AG04450 (cell line): ENCODE data around the gene OR51B6. TPM values are rescaled to one million over a fixed set of nuclear protein-coding genes. Genes with fewer than 3 reads are reported as not detected.

ENCODE experiments used
- CTCF ChIA-PET: fragments of 300-600, 350-600 bp; formaldehyde crosslinking; extraction: SDS; loops from one replicate; lab custom pipeline; 2022; ENCODE audit warnings: antibody characterized with exemption, inconsistent platforms; lab: Charles Lee
- POLR2A ChIA-PET: fragments of 350-600 bp; formaldehyde crosslinking; extraction: SDS; loops from one replicate; lab custom pipeline; 2021; ENCODE audit warnings: antibody characterized with exemption, inconsistent platforms; lab: Yijun Ruan, JAX
- DNase-seq: peaks from one replicate; pipeline ENCODE4 v3.0.0-alpha.2; 2011; ENCODE audit warnings: low read depth, low spot score
- H3K27ac ChIP-seq: one replicate; pipeline ENCODE4 v1.5.1; 2012; ENCODE audit warnings: low read depth, low read length, control low read depth
- H3K27me3 ChIP-seq: one replicate; pipeline ENCODE4 v1.6.0; 2012; ENCODE audit warnings: low read length; ENCODE audit not compliant: control insufficient read depth, insufficient read depth
- H3K4me3 ChIP-seq: 2 replicates; pipeline ENCODE4 v1.5.1; 2011; ENCODE audit warnings: mild to moderate bottlenecking, low read depth, low read length, control low read depth
- H3K9me3 ChIP-seq: 2 replicates; pipeline ENCODE4 v1.5.1; 2012; ENCODE audit warnings: low read length; ENCODE audit not compliant: control insufficient read depth, insufficient read depth
- polyA plus RNA-seq: library from polyadenylated mRNA; depleted of rRNA; stranded (reverse); fragments of >200 nt; gene quantifications from 2 replicates; pipeline ENCODE4 v1.2.3, GENCODE V29; 2011
- TF ChIP-seq, protein P1 (sequence below): IDR thresholded peaks from 2 replicates; pipeline ENCODE4 v1.5.1; 2011; ENCODE audit warnings: low read depth, low read length, control low read depth, inconsistent platforms

OR51B6 gene
- polyA plus RNA-seq, 1 experiment, result not detected

DNA sequence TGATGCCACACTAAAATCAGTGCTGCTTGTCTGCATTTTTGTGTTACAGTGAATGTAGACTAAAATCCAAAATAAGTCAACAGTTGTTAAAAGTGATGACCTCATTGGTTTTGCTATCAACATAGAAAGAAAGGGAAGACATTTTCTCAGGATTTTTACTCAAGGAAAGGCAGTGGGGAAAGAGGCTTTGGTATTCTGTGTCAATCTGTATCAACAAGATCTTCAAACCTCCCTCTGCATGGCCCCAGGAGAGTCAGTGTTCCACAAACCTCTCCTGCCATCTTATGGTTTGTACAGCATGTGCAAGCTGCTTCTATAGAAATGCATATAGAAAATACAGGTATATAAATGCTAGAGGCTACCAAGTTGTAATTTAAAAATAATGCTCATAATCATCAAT, 18.5 kb downstream of the OR51B6 start:
- POLR2A ChIA-PET, result interaction anchor here (0.6 to 1.0 kb wide), 2 partner anchors 246 to 486 kb away, joined by 3 read pairs; no protein-coding TSS in a partner anchor
- CTCF ChIA-PET, result interaction anchor here (0.8 to 3.4 kb wide), 11 partner anchors 10 to 733 kb away, joined by 3 to 58 read pairs (median 6); partner anchors contain the start of gene OR51D1

DNA sequence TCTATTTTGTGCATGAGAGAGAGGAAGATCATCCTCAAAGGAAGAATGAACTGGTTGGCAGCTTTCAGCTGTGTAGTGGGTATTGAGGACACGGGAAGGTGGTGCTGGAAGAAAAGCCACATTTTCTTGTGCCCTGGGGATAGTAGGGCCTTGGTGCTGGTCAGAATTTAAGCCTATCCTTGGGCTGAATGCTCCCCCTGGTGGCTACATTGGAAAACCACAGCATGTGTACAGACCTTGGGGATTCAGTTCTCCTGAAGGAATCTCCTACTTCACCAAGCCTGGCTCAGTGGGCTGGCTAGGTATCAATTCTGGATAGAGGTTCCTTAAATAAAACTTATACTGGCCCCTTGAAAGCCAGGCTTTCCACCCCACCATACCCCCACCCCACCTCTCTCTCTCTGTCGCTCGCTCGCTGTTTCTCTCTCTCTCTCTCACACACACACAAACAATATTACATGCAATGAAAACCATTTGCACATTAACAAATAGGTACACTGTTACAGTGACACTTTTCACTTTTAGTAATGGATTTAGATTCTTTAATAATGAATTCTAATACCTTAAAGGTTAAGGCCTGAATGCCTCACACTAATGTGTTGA, 29.5 kb downstream of the OR51B6 start:
- peak; percentile 55 for DNase-seq
- ChIA-PET POLR2A (no interaction called here), CTCF (interaction anchor here (0.6 to 4.6 kb wide), 18 partner anchors 9 to 753 kb away, joined by 3 to 82 read pairs (median 5); partner anchors contain the start of genes OR51D1 and OR51V1)

More for the DNA sequence above, 18.5 kb downstream of the OR51B6 start:
- Histone ChIP-seq H3K27me3 (no peaks in the 10 kb centered on the region), H3K27ac (no peak overlapping the region), H3K9me3 (peaks cover 5% of the 10 kb centered on the region; the same call in 1 of the 2 replicates), H3K4me3 (no peak overlapping the region)
- TF ChIP-seq, protein P1, sequence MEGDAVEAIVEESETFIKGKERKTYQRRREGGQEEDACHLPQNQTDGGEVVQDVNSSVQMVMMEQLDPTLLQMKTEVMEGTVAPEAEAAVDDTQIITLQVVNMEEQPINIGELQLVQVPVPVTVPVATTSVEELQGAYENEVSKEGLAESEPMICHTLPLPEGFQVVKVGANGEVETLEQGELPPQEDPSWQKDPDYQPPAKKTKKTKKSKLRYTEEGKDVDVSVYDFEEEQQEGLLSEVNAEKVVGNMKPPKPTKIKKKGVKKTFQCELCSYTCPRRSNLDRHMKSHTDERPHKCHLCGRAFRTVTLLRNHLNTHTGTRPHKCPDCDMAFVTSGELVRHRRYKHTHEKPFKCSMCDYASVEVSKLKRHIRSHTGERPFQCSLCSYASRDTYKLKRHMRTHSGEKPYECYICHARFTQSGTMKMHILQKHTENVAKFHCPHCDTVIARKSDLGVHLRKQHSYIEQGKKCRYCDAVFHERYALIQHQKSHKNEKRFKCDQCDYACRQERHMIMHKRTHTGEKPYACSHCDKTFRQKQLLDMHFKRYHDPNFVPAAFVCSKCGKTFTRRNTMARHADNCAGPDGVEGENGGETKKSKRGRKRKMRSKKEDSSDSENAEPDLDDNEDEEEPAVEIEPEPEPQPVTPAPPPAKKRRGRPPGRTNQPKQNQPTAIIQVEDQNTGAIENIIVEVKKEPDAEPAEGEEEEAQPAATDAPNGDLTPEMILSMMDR, result peak; percentile 84
- peak; percentile 75 for DNase-seq

GRCh38 chr11:5383576-5383975, 32.3 kb downstream of the OR51B6 start, which contains the start of gene OR51M1:
OR51M1 (plus strand) TSS chr11:5383812; CDS start chr11:5389399, 5,587 bp downstream.
- Histone ChIP-seq H3K27me3 (no peaks in the 10 kb centered on the region), H3K4me3 (no peak within 1 kb of the TSS), H3K9me3 (no peaks in the 10 kb centered on the region), H3K27ac (no peak within 1 kb of the TSS)
- TF ChIP-seq, protein P1, result no peak
- ChIA-PET POLR2A (no interaction called here), CTCF (interaction anchor here (1.0 to 4.6 kb wide), 6 partner anchors 176 to 747 kb away, joined by 3 to 82 read pairs (median 12); partner anchors contain the start of genes OR51D1 and OR51V1)
- DNase-seq, result no peak

More for the DNA sequence above, 29.5 kb downstream of the OR51B6 start:
- Histone ChIP-seq H3K27me3 (no peaks in the 10 kb centered on the region), H3K9me3 (no peaks in the 10 kb centered on the region), H3K27ac (no peak overlapping the region), H3K4me3 (no peak overlapping the region)
- TF ChIP-seq, protein P1, result peak; percentile 93

DNA sequence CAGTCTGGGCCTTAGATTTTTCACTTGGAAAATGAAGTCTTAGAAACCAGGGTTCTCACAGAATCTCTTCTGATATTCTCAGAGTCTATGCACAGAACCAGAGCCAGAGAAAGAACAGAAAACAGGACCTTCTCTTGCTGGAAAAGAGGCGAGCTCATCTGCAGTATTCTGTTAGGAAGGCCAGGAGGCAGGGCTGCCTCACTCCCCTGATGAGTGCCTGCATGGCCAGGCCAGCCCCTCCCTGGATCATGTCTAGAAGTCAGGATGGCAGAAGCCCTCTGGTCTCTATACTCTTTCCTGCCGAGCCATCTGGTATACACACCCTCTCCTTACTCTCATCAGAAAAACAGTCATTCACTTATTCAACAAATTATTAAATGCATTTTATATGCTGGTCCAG, 33.0 kb downstream of the OR51B6 start:
- TF ChIP-seq, protein P1, result no peak
- H3K4me3 ChIP-seq, result no peak overlapping the region
- no peak for DNase-seq
- CTCF ChIA-PET, result interaction anchor here (1.0 to 1.6 kb wide), 2 partner anchors 180 to 261 kb away, joined by 3 to 5 read pairs; no protein-coding TSS in a partner anchor
- no peaks in the 10 kb centered on the region for H3K9me3 ChIP-seq
- H3K27me3 ChIP-seq, result no peaks in the 10 kb centered on the region
- POLR2A ChIA-PET, result no interaction called here
- H3K27ac ChIP-seq, result no peak overlapping the region

DNA sequence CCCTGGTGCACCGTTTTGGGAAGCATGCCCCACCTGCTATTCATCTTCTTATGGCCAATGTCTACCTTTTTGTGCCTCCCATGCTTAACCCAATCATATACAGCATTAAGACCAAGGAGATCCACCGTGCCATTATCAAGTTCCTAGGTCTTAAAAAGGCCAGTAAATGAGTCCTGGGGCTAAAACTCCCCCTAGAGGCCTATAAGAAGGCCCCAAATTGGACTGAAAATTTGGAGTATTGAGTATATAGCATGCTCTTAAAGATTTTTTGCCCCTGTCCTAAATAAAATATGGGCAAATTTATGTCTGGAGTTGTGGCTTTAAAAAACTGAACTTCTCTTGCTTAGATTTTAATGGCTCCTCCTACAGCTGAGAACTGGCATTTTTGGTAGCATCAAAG, 38.9 kb downstream of the OR51B6 start:
- no peak for DNase-seq
- ChIA-PET CTCF (no interaction called here), POLR2A (no interaction called here)
- no peaks in the 10 kb centered on the region for H3K9me3 ChIP-seq
- no peak overlapping the region for H3K27ac ChIP-seq
- TF ChIP-seq, protein P1, result 0 out of 2 replicates have a peak, but pooled peaks have one; percentile 25
- H3K27me3 ChIP-seq, result no peaks in the 10 kb centered on the region
- H3K4me3 ChIP-seq, result no peak overlapping the region
